Kidney tubule cell (primary cell): Measurements from ENCODE around the gene ZNF723.
"Not testable (repeated sequence)": the region's sequence is repeated elsewhere in the genome, so short reads cannot be mapped to it uniquely, and the experiment has no call there.

Source experiments
- DNase-seq: peaks from one replicate; pipeline ENCODE4 v3.0.0-alpha.2; 2018; ENCODE audit warnings: low spot score

The ZNF723 gene

DNA sequence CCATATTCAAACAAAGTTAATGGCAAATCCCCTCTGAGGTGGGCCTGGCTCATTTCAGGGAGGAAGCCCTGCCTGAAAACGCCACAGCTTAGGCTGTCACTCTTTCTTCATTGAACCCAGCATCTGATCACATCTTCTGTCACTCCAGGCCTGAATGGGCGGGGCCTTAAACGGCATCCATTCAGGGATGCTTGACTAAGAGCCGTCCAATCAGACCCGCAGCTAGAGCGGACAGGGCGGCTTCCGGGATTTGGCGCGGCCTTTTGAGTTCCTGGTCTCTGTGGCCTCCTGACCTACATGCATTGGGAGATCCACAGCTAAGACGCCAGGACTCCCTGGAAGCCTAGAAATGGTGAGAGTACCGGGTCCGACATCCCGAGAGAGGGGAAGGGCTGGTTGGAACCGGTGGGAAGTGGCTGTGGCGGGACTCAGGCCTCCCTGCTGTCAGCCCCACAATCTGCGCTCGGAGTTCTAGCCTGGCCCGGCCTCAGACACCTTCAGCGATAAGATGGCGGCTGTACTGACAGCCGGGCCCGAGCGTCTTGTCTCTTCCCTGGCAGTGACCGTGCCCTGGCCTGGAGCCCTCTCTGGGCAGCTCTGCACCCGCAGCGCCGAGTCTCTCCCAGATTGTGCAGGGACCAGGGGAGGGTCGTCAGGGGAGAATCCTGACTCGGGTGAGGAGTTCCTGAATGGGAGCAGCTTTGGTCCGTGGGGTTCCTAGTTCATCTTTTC, at the start of gene ZNF723:
ZNF723 (plus strand) TSS at position 261 of the 732 bp plus-strand sequence; CDS start at position 350, 89 bp downstream.
- DNase-seq: no peak

DNA sequence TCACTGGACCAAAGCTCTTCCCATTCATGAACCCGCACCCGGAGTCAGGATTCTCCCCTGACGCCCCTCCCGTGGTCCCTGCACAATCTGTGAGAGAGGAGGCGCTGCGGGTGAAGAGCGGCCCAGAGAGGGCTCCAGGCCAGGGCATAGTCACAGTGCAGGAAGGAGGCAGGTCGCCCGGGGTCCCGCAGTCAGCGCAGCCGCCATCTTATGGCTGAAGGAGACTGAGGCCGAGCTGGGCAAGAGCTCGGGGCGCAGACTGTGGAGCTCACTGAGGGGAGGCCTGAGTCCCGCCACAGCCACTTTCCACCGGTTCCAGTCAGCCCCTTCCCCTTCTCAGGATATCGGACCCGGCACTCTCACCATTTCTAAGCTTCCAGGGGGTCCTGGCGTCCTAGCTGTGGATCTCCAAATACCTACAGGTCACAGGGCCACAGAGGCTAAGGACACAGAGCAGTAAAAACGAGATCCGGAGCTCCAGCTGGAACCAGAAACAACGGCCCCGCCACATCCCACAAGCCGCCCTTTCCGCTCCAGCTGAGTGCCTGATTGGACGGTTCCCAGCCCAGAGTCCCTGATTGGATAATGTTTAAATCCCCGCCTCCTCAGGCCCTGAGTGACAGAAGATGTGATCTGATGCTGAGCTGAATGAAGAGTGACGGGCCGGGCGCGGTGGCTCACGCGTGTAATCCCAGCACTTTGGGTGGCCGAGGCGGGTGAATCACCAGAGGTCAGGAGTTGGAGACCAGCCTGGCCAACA, 48.3 kb upstream of the ZNF723 start, which contains the start of gene ZNF99:
ZNF99 (minus strand) TSS at position 501 of the 760 bp plus-strand sequence; CDS start at position 366, 135 bp downstream.
- DNase-seq: peak; percentile 39

DNA sequence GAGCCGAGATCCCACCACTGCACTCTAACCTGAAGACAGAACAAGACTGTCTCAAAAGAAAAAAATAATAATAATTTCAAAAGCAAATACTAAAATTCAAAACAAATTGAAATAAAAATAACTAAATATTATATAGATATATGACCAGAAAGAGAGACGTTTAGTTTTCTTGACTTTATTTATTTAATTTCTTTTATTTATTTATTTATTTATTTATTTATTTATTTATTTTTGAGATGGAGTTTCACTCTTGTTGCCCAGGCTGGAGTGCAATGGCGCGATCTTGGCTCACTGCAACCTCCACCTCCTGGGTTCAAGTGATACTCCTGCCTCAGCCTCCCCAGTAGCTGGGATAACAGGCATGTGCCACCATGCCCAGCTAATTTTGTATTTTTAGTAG, 39.2 kb upstream of the ZNF723 start:
- DNase-seq: not testable (repeated sequence)

DNA sequence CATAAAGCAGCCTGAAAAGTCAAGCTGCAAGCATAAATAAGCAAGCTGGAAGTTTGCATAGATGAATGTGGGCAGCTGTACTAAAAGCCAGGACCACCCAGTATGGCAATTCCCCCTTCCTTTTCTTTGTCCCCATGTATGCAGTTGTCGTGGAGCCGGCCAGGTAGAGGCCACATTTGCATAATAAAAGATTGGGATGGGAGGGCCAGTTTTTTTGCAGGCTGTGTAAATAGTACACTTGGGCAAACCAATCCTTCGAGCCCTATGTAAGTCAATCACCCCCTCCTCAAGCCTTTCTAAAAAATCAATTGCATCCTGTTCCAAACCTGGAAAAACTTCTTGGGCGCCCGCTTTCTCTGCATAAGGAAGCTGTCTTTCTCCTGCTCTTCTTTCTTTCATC, 35.1 kb upstream of the ZNF723 start:
- DNase-seq: no peak

DNA sequence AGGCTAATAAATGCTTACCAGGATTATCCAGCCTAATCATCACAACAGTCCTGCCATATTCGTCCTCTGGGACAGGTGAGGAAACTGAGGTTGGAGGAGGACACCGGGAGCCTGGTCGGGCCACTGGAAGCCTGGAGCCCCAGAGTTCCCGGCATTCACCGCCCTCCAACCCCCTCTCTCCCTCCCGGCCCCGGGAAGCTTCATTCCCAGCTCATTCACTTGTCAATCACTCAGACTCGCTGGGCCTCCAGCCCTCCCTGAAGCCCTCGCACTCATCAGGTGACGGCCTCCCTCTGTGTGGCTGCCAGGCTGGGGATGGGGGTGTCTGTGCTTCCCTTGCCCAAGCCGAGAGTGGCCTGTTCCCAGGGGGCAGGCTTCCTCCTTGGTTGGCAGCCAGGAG, 25.7 kb upstream of the ZNF723 start:
- no peak for DNase-seq

DNA sequence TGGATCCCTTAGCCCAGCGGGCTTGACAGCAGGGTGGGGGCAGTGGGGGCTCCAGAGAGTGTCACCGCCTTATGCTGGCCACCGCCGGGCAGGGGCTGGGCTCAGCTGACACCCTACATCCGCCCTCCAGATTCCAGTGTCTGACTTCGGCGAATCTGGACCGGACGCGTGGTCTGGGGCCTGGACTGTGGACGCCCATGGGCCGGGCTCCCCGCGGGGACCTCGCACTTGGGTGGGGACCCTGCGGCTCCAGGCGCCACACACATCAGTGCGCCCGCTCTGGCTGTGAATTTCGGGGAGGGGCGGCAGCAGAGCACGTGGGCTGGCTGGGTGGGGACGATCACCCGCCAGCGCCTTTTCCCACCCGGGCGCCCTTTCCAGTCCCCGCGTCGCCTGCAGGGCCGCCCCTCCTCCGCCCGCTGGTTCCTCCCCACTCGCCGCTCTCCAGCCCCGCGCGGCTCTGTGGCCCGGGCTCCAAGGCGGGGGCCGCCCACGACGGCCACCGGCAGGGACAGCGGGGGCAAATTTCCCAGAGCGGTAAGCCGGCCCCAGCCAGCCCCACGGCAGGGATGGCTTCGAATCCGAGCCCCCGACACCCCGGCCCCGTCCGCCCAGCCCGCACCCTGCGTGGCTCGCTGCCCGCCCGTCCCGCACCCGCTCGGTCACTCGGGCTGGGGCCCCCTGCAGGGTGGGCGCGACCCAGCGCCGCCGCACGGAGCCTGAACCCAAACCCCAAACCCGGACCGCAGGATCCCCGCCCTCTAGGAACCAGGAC, 24.8 kb upstream of the ZNF723 start:
- no peak for DNase-seq

DNA sequence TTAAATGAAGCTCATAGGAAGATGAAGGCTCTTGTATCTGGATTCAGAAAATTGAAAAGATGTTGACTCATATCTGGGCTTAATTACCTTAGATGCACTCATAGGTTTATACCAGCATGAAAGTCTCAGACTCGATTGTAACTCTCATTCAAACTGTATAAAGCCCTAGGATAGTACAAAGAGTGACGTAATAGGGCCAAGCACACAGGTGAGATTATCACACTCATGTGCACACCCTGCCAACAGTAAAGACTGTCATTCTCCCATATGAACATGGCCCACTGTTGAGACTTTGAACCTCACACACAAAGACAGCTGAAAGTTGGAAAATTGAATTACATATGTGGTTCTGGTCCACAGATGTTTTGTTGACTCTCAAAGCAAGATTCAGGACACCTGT, 18.0 kb upstream of the ZNF723 start:
- DNase-seq: no peak

DNA sequence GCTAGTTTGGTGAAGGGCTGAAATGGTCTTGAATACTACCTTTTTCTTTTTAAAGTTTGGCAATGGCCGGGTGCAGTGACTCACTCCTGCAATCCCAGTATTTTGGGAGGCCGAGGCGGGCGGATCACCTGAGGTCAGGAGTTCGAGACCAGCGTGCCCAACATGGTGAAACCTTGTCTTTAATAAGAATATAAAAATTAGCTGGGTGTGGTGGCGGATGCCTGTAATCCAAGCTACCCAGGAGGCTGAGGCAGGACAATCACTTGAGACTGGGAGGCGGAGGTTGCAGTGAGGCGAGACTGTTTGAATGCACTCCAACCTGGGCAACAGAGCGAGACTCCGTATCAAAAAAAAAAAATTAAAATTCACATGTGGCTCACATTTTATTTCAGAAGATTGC, 880 bp upstream of the ZNF723 start:
- no peak for DNase-seq

DNA sequence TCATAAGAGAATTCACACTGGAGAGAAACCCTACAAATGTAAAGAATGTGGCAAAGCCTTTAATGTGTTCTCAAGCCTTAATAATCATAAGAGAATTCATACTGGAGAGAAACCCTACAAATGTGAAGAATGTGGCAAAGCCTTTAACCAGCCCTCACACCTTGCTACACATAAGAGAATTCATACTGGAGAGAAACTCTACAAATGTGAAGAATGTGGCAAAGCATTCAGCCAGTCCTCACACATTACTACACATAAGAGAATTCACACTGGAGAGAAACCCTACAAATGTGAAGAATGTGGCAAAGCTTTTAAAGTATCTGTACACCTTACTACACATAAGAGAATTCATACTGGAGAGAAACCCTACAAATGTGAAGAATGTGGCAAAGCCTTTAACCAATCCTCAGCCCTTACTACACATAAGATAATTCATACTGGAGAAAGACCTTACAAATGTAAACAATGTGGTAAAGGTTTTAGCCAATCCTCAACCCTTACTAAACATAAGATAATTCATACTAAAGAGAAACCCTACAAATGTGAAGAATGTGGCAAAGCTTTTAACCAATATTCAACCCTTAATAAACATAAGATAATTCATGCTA, 25.7 kb downstream of the ZNF723 start:
- not testable (repeated sequence) for DNase-seq

DNA sequence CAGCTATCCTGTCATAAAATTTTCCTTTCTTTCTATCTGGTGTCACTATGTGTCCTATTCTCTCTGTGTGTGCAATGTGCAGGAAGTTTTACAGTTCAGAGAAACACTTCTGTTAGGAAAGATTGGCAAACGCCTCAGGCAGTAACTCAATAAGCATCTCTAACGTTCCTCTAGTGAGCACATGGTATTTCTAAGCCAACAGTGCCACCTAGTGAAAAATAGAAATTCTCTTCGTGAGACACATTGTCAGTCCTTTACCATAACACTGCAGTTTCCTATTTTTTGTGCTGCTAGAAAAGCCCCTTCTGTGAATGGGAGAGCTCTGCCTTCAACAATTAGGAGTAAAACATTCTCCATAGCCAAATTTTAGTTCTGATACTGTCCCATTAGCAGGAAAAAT, 50.7 kb downstream of the ZNF723 start:
- DNase-seq: peak; percentile 33

DNA sequence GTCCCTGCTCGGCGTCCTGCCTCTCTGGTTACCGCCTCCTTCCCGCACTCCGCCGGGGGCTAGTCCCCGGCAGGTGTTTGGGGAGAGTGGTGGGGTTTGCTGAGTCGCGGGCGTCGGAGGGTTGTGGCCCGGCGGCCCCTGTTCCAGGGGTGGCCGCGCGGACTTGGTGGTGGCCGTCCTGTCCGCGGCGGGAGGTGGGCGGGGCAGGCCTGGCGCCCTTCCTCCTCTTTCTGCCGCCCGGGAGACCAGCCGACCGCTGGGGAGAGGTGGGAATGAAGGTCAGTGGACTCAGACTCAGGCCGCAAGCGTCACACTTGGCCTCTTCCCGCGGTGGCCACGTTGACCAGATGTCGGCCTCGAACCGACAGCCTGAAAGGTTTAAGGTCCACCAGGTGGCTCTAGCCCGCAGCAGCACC, 61.8 kb downstream of the ZNF723 start:
- DNase-seq: no peak

DNA sequence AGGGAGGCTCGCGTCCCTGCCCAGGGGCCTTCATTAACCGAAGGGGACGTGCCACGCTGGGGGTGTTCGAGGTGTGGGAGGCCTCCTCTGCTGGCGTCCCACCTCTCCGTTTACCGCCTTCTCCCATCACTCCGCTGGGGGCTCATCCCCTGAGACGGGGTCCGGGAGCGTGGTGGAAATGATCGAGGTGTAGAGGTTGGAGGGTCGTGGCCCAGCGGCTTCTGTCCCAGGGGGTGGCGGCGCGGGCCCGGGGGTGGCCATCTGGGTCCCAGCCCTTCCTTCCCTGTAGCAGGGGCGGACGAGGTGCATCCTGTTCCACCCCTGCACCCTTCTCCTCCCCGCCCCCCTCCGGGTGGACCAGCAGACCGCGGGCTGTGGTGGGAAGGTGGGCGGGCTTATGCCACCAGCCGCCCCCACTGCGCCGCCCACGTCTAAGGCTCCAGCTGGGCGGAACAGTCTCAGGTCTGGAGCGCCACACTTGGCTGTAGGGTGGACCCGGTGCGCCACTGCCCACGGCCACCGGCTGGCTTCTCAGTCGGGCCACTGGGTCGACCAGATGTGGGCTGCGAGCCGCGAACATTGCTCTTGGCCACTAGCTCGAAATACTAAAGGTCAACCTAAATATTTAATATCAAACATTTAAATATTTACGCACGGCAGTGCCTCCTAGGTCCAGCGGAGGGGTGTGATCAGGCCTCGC, 69.5 kb downstream of the ZNF723 start:
- no peak for DNase-seq
